Lung microvascular endothelial cell (primary cell): ENCODE data around the gene NR4A1. TPM values are rescaled to one million over a fixed set of nuclear protein-coding genes. Genes with fewer than 3 reads are reported as not detected.

Experiments
- DNase-seq, 2 donors: peaks; one replicate each; pipeline versions ENCODE4 v3.0.0 to v3.0.0-alpha.2; 2010; ENCODE audit warnings: low read depth in 2 of 2
- total RNA-seq: library from RNA; depleted of rRNA; stranded (reverse); fragments of >200 nt; gene quantifications from 2 replicates; pipeline ENCODE4 v1.2.1, GENCODE V29; 2014

Gene NR4A1
- total RNA-seq, 1 donor from 2014 or later, result 2.0 TPM

DNA sequence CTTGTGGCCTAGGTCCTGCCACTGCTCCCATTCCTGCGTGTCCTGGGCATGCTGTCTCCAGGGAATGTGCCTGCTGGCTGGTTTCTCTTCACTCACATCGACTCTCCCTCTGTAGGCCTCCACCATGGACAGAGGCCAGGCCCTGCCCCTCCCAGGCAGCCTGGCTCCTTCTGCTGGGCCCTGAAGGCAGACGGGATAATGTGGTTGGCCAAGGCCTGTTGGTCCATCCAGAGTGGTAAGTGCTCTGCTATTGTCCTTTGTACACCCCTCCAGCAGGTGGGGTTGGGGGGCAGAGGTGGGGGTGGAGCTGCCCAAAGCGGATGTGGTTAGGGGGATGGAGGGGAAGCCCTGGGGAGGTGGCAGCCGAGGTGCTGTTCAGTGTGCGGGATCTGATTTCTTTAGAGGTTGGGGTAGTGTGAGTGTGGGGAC lies 9.5 kb upstream of the NR4A1 start:
- peak in 1 of 2 donors; percentile 46 for DNase-seq

DNA sequence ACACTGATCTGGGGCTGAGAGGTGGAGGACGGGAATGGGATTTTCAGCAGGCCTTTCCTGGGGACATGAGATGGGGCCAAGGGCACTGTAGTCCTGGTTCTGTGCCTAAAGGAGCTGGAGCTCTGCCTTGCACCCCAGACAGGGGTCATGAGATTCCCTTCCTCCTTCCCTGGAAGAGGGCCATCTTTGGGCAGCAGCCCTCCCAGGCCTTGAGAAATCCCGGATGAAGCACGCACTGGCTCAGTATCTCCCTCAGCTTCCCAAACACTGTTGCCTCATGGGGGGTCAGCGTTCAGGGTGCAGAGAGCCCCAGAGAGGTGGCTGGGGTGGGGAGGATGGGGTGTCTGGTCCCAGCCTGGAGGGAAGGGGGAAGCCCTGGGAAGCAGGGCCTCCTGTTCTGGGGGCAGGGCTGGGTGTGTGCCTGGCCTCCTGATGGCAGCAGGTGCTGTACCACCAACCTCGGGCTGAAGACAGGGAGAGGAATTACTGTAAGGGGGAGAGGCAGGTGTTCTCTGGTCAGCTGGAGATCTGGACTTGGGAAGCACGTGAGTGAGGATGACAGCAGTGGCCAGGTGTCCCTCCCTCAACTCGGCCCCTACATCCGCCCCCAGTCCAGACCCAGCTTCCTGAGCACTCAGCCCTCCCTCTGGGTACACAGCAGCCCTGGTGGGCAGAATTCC lies 8.4 kb upstream of the NR4A1 start:
- DNase-seq, result no peak

DNA sequence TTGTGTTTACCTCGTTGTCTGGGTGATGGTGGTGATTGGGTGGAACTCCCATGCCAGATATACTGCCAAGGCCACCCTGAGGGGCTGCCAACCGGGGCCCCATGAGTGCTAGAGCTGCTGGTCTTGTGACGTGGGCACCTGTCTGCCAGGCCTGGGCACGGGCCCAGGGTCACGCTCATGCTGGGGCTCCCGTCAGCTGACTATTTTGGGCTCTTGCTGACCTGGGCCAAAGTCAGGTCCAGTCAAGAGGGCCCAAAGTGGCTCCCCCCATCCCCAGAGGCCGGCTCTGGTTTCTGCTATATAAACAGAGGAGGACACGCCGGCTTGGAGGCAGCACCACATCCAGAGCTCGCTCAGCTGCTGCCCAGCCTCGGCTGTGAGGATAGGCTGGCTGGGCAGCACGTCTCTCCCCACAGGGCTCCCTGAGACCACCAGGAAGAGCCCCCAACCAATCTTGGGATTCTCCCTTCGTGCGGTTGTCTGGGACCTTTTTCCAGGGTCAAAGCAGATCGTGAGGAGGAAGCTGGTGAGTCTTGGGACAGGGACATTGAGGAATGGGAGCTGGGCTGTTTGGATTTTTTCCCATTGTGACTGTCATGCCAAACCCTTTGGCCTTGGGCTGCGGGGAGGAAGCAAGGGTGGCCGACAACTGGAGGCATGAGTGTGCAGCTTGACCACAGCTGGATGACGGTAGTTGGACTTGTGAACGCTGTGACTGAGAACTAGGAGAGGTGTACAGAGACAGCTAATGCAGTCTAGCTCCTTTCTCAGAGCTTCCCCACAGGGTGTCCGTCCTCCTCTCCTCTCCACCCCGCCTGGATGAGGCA lies 7.6 kb upstream of the NR4A1 start:
- DNase-seq, result peak in 1 of 2 donors; percentile 38

- DNase-seq, result peak; percentile 78 to 85
These were observed 6.8 kb upstream of the NR4A1 start for GRCh38 chr12:52044292-52044983.

- peak in 1 of 2 donors; percentile 42 for DNase-seq
These were observed 5.4 kb upstream of the NR4A1 start for GRCh38 chr12:52045794-52046199.

DNA sequence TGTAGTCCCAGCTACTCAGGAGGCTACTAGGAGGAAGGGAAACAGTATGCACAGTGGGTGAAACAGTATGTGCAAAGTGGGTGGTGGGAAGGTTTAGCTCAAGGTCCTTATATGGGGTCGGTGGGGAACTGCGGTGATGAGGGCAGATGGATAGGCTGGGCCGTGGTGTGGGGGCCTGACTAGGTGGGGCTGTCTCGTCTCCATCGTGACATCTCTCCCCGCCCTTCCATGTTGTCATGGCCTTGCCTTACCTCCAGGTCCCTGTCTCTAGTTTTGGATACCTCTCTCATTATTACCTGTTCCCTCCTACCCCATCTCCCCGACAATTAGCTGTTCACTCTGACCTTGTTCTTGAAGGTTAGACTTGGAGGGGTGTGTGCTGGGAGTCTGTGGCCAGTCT lies 4.4 kb upstream of the NR4A1 start:
- DNase-seq, result no peak

DNA sequence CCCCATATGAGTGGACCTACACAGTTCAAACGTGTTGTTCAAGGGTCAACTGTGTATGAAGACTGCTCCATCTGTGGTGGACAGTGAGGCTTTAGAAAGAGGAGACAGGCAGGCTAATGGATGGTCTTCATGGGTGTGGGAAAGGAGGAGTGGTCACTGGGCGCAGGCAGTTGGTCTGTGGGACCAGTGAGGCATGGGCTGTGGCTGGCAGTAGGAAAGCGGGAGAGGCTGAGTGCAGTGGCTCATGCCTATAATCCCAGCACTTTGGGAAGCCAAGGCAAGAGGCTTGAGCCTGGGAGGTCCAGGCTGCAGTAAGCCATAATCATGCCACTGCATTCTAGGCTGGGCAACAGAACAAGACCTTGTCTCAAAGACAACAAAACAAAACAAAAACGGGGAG lies 2.0 kb upstream of the NR4A1 start:
- DNase-seq, result no peak

GRCh38 chr12:52049688-52050087 lies 1.6 kb upstream of the NR4A1 start:
- DNase-seq, result no peak

- peak in 1 of 2 donors; percentile 53 for DNase-seq
These were observed 1.0 kb upstream of the NR4A1 start for GRCh38 chr12:52050116-52050757.

GRCh38 chr12:52052468-52053186 lies 1.4 kb downstream of the NR4A1 start:
- no peak for DNase-seq

GRCh38 chr12:52053536-52054209 lies 2.4 kb downstream of the NR4A1 start:
- no peak for DNase-seq

- DNase-seq, result no peak
These were observed 3.1 kb downstream of the NR4A1 start for GRCh38 chr12:52054231-52054832.

DNA sequence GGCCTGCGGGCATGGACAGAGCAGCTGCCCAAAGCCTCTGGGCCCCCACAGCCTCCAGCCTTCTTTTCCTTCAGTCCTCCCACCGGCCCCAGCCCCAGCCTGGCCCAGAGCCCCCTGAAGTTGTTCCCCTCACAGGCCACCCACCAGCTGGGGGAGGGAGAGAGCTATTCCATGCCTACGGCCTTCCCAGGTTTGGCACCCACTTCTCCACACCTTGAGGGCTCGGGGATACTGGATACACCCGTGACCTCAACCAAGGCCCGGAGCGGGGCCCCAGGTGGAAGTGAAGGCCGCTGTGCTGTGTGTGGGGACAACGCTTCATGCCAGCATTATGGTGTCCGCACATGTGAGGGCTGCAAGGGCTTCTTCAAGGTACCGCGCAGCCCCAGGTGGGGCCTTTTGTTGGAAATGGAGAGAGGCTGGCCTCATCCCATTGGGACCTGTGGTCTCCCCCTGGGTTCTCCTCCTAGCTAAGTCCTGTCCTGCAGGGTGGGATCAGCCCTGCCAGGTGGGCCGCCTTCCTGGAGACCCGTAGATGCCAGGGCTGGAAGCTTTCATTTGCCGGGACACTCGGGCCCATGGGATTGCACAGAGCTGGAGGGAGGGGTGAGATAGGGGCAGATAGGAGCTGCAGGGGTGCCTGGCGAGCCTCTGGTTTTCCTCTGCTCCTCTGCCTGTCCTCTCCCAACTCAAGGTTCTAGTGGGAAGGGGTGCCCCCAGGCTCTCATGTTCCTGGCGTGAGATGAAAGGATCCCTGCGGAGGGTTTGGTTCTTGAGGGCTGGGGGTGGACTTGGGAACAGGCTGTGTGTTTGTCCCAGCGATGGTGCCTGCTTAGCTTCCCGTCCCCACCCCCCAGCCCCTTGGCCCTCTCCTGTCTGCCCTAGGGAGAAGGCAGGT lies 3.8 kb downstream of the NR4A1 start:
- no peak for DNase-seq

- no peak for DNase-seq
These were observed 4.8 kb downstream of the NR4A1 start for GRCh38 chr12:52055731-52056711.

DNA sequence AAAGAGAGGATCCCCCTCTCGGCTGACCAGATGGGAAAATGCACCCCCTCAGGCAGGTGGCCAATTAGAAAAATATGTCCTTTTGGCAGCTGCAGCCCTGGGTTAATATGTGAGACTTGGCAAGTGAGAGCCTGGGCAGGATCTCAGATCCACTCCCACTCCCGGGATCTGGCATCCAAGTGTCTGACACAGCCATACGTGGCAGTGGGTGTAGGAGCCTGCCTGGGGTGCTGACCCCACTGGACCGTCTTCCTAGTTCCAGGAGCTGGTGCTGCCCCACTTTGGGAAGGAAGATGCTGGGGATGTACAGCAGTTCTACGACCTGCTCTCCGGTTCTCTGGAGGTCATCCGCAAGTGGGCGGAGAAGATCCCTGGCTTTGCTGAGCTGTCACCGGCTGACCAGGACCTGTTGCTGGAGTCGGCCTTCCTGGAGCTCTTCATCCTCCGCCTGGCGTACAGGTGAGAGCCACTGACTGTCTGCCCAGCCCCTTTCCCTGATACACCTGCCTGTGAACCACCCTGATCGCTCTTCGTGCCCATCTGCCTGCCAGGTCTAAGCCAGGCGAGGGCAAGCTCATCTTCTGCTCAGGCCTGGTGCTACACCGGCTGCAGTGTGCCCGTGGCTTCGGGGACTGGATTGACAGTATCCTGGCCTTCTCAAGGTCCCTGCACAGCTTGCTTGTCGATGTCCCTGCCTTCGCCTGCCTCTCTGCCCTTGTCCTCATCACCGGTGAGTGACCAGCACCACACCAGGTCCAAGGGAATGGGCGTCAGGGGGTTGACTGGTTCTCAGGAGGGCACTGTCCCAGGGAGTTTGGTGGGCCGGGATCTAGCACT lies 5.8 kb downstream of the NR4A1 start:
- no peak for DNase-seq

- DNase-seq, result no peak
These were observed 6.7 kb downstream of the NR4A1 start for GRCh38 chr12:52057638-52058576.
